Renal pelvis (tissue), 4 donors: ENCODE results near the gene BSN. TPM values are rescaled to one million over a fixed set of nuclear protein-coding genes. Genes with fewer than 3 reads are reported as not detected.
"Not testable (repeated sequence)": the region's sequence is repeated elsewhere in the genome, so short reads cannot be mapped to it uniquely, and the experiment has no call there.

Source experiments
- DNase-seq: peaks from one replicate; pipeline ENCODE4 v3.0.0-alpha.2; 2013
- polyA plus RNA-seq, 3 donors: library from polyadenylated mRNA; unstranded; fragments of 120-200 nt; gene quantifications; one replicate each; pipeline ENCODE4 v1.2.1, GENCODE V29; 2013; ENCODE audit not compliant: insufficient read length in 3 of 3

Gene BSN
- polyA plus RNA-seq, 3 donors = 1.6 to 2.1 (median 2.0) TPM

DNA sequence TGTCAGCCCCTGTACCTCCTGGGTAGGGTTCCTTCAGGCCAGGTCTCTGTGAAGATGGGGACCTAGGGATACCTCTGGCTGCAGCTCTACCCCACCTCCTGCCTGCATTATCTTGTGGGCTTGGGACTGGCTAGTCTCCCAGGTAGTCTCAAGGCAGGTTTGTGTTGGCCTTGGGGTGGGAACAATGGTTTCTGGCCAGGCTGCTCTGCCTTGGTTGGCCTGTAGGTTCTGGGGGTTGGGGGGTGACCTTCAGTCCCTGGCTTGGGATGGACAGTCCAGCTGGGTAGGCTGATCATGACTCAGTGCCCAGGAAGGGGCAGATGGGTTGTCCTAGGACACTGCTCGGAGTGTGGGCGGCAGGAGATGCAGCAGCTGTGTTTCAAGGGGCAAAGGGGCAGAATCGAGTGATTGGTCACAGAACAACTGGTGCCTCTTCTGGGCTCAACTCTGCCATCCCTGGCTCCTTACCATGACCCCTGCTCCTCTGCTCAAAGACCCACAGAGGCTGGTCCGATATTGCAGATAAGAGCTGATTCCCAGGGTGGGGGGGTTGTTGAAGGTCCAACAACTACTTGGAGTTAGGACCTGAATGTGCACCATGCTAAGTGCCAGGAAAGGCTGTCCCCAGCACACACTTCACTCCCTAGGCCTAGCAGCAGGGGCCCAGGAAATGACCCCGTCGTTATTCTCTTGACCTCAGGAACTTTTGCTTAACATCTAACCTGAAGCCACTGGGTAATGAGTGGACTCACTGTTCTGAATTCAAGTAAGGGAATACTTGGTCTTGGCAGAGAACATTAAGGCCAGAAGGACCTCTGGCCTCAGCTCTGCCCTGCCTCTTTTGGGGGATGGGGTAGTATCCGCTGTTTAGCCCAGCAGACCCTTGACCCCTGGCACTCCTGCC is 18.1 kb upstream of the BSN start:
- DNase-seq = no peak

DNA sequence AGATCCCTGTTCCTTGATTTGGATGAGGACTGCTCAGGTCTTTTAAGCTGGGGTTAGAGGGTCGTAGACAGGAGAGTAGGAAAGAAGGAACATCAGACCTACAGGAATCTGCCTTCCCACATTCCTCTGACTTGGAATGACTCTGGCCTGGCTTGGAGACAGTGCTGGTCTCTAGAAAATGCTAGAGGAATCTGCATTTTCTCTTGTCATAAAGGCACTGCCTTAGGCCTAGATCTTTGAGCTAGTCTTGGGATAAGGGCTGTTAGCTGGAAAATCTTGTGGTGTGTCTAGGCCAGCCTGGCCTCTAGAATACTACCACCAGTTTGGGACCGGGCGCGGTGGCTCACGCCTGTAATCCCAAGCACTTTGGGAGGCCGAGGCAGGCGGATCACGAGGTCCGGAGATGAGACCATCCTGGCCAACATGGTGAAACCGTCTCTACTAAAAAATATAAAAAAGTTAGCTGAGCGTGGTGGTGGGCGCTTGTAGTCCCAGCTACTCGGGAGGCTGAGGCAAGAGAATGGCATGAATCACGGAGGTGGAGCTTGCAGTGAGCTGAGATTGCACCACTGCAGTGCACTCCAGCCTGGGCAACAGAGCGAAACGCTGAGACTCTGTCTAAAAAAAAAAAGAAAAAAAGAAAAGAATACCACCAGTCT is 17.3 kb upstream of the BSN start:
- no peak for DNase-seq

DNA sequence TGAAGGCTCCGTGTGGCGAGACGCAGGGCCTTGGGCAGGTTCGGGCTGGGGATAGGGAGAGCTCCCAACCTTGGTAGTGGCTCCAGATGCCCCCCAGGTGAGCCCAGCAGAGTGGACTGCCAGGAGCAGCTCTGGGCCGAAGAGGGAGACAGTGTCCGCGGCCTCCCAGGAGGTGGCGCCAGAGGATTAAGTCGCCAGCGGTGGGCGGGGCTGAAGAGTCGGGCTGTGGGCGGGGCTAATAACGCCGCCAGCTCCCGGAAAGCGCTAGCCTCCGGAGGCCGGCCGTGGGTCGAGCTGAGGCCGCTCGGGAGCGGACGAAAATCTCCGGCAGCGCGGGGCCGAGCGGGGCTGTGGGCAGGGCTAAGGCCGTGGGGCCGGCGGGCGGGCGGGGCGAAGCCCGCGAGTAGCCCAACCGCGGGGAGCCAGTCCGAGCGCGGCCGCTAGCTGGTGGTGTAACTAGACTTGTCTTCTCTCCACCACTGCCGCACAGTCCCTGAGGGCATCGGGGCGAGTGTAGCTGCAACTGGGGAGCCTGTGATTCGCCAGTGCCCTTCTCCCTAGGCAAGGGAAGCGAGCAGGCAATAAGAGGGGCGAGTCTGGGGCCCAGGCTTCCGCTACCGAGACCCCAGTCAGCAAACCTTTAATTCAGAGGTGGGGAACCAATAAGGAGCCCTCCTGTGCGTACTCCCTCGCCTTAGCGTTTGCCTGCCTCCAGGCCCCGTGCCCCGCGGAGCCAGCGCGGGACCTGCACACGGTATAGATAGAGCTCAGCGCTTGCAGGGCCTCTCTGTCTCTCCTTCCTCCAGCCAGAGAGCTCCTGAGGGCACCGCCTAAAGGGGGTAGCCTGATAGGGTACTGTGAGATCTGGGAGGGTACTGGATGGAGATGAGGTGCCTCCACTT is 14.4 kb upstream of the BSN start:
- DNase-seq = peak; percentile 91

DNA sequence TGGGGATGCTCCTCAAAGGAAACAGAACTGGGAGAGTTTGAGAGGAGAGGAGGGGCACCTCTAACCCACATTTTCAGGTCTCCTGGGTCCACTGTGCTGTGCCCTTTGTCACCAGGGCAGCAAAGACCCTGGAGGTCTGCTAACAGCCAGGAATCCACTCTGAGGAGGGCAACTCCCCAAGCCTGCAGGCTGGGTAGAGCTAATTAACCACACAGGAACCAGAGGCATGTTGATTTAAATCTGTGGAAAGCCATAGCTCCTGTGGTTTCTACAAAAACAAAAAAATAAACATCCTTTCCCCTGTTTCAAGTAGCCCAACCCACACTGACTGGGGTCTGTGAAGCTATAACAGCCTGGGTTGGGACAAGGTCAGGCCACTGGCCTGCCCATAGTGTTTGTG is 2.2 kb upstream of the BSN start:
- DNase-seq = no peak

DNA sequence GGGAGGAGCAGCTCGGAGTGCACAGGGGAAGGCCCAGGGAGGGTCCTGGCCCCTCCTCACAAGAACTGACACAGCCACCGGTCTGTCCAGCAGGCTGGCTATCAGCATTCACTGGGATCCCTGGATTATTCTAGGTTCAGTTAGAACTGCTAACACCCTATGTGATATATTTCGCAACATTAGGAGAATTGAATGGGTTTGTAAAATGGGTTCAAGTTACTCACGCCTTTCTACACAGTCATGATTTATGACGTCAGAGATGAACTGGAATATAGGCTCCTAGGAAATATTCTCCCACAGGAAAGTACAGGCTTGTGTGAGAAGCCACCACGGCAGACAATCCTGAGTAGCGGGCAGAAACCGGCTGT is 969 bp upstream of the BSN start:
- no peak for DNase-seq

DNA sequence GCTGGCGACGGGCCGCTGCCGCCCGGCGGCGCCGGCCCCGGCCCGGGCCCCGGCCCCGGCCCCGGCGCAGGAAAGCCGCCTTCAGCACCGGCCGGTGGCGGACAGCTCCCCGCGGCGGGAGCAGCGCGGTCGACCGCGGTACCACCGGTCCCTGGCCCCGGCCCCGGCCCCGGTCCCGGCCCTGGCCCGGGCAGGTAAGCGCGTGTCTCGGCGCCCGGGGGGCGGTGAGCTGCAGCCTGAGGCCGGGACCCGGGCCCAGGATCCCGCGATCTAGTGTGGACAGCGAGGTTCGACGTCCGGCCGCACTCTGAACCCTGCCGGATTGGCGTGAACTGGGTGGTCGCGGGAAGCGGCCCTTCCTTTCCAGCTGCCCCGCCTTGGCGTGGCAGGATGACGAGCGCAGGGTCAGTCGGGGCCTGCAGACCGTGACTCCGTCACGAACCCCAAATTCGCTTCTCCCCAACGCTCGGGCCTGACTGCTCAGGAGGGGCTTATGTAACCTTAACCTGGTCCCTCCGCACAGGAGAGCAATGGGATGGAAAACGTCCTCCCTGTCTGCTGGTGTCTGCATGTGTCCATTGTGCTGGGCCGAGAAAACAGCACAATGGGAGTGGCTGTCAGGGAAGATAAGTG is 472 bp downstream of the BSN start:
- DNase-seq = peak; percentile 47

DNA sequence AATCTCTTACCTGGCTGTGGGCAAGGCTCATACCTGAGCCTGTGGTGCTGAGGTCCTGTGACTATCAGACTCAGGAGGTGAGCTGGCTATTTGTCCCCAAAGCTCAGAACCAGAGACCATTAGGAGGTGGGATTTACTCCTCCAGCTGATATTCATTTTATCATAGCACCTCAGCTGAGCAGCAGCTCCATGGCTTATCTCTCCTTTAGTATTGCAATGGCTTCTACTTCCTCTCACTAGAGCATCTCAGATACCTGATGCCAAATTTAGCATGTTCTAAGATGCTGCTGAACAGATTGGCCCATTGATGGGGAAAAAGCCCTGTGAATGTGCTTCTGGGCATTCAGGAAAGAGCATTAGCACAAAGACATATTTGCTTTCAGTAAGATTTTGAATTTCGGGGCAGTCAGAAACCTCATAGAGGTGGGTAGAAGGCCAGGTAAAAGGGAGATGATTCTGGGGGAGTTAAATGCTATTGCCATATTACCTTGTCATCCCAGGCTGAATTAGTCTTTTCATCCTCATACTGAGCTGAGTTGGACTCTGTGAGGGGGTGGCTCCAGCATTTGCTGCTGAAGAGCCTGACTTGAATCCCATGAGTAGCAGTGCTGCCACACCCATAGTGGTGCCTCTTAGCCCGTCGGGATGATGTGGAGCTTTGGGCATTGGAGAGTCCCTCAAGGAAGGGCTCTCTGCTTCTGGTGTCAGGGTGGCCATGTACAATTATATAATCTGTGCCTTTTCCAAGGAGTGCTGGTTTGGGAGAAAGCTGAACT is 2.4 kb downstream of the BSN start:
- DNase-seq = no peak

DNA sequence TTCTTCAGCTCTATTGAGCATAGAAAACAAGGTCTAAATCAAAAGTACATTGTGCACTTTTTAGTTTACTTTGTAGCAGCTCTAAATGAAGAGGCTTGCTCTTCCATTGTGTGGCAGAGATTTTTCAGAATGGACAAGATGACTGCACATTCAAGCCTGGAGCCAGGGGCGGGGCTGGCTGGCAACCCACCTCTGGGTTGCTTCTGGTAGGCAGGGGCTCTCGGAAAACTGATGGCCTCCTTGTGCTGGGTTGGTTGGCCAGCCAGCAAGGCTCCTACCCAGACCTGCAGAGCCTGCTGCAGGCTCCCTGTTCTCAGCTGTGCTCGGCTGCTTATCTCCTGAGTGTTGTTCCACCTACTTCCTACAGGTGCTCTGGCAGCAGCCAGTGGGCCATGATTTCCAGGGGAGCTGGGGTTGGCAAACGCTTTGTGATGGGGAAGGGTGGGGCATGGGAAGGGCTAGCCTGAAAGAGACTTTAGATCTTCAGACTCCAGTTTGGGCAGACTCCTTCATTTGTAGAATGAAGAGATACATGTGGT is 8.8 kb downstream of the BSN start:
- DNase-seq = no peak

DNA sequence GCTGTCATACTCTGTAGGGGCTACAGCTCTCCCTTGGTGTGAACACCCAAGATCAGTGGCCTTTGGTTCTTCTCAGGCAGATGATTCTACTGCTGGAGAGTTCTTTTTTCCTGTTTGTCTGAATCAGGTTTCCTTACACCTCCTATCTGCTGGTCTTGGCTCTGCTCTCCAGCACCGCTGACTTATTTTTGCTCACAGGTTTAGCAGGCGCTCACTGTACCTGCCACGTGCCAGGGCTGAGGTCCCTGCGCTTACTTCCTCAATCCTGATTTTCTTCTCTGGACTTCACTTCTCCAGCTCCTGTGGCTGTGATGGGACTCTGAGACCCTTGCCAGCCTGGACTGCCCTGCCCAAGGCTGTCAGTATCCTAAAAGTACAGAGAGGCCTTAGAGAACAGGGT is 9.5 kb downstream of the BSN start:
- no peak for DNase-seq

DNA sequence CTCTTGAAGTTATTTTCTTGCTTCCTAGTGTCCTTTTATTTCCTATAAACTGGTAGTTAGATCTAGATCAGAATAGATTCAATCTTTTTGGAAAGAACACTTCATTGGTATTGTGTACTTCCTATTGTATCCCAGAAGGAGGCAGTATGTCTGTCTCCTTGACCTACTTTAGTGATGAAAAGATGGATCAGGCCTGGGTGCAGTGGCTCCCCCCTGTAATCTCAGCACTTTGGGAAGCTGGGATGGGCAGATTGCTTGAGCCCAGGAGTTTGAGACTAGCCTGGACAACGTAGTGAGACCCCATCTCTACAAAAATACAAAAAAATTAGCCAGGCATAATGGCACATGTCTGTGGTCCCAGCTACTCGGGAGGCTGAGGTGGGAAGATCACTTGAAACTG is 12.0 kb downstream of the BSN start:
- DNase-seq = no peak

DNA sequence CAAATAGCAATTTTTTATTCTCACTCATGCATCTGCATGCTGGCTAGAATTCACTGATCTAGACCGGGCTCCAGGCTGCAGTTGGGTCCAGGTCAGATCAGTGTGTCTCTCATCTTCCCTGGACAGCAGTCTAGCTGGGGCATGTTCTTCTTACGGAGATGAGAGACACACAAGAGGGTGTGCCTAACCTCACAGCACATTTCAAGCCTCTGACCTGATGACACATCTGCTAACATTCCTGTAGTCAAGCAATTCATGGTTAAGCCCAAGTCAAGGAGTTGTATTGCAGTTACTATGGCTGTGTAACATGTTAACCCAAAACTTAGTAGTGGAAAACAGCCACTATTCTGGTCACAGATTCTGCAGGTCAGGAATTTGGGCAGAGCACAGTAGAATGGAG is 13.1 kb downstream of the BSN start:
- DNase-seq = no peak

DNA sequence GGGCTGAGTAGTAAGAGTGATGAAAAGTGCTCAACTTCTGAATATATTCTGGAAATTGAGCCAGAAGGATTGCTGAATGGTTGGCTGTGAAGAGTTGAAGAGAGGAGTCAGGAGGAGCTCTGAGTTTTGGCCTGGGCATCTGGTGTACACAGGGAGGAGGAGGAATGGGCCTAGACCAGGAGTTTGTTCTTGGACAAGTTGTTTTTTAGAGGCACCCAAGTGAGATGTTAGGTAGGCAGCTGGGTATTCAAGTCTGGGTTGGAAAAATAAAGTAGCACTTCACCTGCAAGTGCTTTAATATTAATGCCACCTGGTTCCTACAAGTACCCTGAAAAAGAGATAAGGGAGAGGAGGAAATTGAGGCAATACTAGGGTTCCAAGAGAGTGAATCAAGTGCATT is 14.7 kb downstream of the BSN start:
- no peak for DNase-seq

DNA sequence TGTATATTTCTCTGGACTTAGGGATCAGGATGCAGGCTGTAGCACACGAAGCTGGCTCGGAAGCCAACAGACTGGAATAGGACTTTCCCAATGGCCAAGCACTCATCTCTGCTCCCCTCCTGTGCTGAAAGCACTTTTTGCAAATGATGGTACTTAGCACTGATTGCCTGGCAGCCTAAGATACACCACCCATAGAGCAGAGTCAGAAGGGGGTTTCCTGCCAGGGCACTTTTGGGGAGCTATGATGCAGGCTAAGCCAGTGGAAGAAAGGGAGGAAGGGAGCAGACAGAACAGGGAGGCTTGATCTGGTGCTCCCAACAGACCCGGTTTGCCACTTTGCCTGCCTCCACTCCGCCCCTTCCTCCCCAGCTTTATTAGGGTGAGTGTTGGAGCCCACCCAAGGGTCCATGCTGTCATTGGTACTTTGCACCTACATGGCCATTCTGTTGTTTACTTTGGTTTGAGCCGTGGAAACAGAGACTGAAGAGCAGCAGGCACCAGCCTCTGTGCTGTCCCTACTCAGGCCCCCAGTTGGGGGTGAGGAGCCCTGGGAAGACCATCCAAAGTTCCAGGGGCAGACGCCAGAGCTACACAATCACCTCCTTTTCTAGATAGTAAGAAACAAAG is 15.9 kb downstream of the BSN start:
- no peak for DNase-seq

DNA sequence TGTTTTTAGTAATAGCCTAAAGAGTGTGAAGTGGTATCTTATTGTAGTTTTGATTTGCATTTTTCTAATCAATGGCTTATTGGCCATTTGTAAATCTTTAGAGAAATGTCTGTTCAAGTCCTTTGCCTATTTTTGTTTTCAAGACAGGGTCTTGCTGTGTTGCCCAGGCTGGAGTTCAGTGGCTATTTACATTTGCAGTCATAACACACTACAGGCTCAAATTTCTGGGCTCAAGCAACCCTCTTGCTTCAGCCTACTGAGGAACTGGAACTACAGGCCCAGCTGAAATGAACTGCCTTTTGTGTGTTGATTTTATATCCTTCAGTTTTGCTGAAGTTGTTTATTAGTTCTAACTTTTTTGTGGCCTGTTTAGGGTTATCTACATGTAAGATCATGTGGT is 27.9 kb downstream of the BSN start:
- DNase-seq = no peak

DNA sequence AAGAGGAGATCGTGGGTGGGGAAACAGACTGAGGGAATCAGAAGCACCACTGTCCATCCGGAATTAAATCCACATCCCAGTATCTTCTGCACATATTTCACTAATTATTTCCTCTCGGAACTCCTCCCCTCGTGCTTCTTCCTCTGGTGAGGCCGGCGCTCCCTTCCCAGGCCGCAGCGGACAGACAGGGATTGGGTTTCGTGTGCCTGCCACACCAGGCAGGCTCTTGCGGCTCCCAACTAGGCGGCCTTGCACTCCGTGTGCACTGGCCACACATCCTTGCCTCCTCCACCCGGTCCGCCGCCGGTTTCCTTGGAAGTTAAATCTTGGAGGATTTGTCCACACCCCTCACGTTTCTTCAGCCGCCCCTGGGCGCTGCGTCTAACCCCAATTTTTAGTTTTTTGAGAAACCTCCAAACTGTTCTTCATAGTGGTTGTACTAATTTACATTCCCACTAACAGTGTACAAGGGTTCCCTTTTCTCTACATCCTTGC is 31.0 kb downstream of the BSN start:
- DNase-seq = not testable (repeated sequence)

DNA sequence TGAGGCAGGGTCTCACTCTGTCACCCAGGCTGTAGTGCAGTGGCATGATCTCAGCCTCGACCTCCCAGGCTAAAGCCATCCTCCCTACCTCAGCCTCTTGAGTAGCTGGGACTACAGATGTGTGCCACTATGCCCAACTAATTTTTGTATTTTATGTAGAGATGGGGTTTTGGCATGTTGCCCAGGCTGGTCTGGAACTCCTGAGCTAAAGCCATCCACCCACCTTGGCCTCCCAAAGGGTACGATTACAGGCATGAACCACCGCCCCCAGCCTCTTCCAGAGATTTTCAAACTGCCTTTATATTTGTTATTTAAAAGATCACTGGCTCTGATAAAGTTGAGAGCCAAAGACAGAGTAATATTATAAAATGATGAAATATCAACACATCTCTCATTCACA is 37.3 kb downstream of the BSN start:
- no peak for DNase-seq

DNA sequence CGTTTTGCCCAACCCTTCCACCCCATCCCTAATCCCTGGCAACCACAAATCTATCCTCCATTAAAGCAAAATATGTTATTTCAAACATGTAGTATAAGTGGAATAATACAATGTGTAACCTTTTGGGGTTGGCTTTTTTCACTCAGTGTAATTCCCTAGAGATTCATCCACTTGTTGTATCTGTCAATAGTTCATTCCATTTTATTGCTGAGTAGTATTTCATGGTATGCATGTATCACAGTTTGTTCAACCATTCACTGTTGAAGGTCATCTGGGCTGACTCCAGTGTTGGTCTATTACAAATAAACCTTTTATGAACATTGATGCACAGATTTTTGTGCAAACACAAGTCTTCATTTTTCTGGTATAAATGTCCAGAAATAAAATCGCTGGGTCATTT is 38.8 kb downstream of the BSN start:
- no peak for DNase-seq

DNA sequence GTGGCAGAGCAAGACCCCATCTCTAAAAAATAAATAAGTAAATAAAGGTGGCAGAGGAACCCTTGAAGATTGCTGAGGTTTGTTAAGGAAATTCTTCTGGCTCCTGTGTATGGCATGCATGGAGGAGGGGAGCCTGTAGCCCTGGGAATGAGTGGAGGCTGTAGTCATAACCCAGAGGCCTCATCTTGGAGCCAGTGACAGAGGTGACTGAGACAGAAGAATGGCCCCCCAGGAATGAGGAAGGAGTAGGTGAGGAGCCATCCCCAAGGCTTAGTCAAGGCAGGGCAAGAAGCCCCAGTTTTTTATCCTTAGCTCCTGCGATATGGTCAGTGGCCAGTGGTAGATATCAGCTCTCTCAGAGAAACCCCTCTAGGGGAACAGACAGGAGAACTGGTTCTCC is 46.5 kb downstream of the BSN start:
- DNase-seq = no peak

DNA sequence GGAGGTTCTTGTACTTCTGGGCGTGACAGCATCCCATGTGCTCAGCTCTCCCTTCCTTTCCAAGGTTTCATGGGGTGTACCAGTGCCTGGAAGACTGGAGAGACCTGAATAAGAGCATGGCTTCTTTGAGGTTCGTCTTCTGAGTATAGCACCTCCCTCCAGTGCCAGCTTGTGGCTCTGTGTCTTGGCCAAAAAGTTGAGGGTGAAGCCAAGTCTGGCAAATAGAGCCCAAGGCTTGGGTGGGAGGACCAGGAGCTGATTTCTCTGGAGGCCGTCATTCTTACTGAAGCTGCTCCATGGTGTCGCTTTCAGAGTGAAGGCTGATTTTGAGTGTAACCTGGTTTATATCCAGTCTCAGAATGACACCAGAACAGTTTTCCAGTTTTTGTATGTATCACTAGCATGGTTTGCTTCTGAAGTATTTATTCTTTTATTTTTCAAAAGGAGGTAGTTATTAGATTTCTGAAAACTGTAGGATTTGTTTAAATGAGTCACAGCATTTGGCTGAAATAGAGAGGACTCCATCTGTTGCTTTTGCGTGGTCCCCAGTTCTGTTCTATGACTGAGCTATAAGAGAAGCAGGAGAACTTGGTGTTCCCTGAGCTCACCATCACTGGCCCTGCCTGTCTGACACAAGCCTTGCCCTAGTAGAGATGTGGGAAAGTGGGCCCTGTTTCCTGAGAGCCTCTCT is 47.2 kb downstream of the BSN start:
- DNase-seq = no peak
